ENCODE results near the gene SNRNP48. TPM values are rescaled to one million over a fixed set of nuclear protein-coding genes. Genes with fewer than 3 reads are reported as not detected.

The SNRNP48 gene
- polyA plus RNA-seq, 3 donors = 18.8 to 26.3 (median 23.5) TPM

DNA sequence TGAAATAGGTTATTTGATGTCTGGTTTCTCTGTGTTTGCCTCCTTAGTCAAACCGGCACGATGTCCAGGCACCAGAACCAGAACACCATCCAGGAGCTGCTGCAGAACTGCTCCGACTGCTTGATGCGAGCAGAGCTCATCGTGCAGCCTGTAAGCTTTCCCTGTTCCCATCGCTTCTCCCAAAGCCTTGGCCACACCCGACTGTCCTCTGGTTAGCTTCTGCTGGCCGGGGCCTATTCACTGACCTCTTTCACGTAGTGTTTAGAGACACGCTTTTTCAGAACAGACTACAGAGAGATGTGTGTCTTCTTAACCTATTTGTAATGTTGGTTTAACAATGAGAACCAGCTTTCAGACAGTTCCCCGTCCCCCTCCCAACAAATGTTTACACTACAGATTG, 34.3 kb upstream of the SNRNP48 start:
- no peak for DNase-seq

DNA sequence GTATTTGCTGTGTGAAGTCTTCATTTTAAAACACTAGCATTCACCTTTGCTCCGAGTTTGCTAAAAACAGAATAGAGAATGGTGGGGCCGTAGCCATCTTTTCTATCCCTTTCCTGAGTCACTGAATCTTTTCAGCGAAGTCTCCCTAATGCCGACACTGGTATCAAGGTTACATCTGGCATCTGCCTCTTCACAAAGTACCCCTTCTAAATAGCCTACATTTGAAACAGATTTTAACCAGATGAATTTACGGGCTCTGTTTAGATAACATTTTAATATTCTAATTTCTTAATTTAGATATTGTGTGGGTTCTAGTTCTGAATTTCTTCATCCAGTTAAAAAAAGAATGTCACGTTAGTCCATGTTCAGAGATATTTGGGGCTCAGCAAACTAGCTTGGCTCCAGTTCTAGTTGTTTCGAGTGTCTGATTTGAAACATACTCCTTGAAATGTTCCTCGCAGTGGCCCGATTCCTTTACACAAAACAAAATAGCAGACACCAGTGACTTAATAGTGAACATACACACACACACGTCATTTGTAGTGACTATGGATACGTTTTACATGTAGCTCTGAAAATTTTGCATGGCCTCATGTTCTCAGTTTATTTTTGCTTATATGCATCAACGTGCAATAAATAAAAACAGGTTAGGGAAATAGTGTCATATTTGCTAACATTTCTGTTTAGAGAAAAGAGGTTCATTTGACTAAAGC, 33.4 kb upstream of the SNRNP48 start:
- no peak for DNase-seq

- DNase-seq = no peak
Observed at GRCh38 chr6:7557652-7558051, 32.3 kb upstream of the SNRNP48 start.

GRCh38 chr6:7558781-7559180, 31.2 kb upstream of the SNRNP48 start:
- DNase-seq = no peak

DNA sequence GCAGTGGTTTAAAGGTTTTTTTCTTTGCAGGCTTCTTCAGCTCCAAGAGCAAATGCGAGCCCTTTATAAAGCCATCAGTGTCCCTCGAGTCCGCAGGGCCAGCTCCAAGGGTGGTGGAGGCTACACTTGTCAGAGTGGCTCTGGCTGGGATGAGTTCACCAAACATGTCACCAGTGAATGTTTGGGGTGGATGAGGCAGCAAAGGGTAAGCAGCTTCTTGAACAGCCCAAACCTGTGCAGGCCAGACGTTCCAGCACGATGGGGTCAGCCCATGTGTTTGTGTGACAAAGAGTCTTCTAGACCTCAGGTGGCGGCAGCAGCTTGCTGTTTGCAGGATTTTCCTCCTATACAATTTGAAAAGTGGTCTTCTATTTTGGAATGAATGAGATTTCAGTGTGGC, 30.8 kb upstream of the SNRNP48 start:
- DNase-seq = no peak

- no peak for DNase-seq
Observed at GRCh38 chr6:7559651-7560385, 30.2 kb upstream of the SNRNP48 start.

DNA sequence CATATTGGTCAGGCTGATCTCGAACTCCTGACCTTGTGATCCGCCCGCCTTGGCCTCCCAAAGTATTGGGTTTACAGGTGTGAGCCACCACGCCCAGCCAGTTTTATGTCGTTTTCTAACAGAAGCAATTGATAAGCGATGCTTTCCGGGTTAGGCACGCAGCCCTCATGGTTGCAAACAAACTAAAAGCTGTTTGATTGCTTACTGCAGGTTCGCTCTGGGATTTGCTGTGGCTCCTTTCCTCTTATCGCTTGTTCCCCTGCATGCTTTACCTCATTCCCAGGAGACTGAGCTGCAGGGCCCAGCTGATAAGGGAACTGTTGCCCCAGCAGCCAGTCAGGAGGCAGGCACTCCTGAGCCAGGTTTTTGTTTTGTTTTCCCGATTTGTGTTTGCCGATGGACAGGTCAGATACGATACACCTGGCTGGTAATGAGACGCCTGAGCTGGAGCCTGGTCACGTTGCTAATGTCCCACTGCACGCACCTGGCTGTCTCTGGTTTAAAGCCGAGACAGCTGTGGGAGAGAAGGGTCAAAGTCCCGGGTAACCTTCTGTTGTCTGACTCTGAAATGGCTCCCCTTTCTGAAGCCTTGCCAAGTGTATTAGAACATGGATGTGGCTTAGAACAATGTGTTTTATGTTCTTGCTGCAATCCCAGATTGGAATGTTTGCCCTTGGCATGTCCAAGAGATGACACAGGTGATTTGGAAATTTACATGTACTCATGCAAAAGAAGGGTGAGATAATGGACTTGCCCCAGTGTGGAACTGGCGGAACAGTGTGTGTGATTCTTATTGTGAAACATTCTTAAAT, 28.6 kb upstream of the SNRNP48 start:
- DNase-seq = no peak

GRCh38 chr6:7562769-7563168, 27.2 kb upstream of the SNRNP48 start:
- DNase-seq = no peak

GRCh38 chr6:7566107-7566506, 23.9 kb upstream of the SNRNP48 start:
- no peak for DNase-seq

GRCh38 chr6:7566617-7567173, 23.3 kb upstream of the SNRNP48 start:
- no peak for DNase-seq

GRCh38 chr6:7568021-7568420, 22.0 kb upstream of the SNRNP48 start:
- no peak for DNase-seq

- no peak for DNase-seq
Observed at GRCh38 chr6:7569082-7569481, 20.9 kb upstream of the SNRNP48 start.

GRCh38 chr6:7572213-7572943, 17.6 kb upstream of the SNRNP48 start:
- DNase-seq = no peak

GRCh38 chr6:7574500-7574899, 15.5 kb upstream of the SNRNP48 start:
- DNase-seq = no peak

DNA sequence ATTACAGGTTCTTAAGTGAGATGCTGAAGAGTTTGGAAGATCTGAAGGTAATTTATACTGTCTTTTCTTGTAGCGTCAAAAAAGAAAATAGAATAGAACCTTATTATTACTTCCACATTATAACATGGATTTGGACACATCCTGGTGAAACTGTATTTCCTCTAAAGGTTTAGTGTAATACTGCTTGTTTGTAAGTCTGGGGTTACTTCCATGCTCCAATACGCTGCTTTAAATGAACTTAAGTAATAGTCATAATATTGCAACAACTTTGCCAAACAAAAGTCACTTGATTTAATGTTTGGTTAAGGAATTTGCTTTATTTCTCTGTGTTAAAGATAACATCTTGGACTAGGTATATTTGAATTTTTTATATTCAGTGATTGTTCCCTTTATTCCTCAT, 11.5 kb upstream of the SNRNP48 start:
- no peak for DNase-seq

DNA sequence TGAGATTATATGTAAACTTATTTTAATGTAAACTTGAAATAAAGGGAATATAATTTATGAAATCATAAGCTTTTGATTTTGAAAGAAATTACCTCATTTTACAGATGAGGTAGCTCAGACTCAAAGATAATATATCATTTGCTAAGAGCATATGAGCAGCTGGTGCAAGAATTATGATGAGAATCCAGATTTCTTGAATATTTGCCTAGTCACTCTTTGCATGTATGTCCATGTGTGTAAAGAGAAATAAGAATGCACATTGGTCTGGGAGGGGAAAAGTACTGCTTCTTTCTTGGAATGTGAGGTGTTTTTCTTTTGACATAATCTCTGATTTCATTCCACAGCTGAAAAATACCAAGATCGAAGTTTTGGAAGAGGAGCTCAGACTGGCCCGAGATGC, 11.1 kb upstream of the SNRNP48 start:
- DNase-seq = no peak

- no peak for DNase-seq
Observed at GRCh38 chr6:7579851-7580250, 10.1 kb upstream of the SNRNP48 start.

GRCh38 chr6:7580537-7580926, 9.5 kb upstream of the SNRNP48 start:
- DNase-seq = no peak

GRCh38 chr6:7580927-7581618, 8.9 kb upstream of the SNRNP48 start:
- DNase-seq = peak; percentile 15

DNA sequence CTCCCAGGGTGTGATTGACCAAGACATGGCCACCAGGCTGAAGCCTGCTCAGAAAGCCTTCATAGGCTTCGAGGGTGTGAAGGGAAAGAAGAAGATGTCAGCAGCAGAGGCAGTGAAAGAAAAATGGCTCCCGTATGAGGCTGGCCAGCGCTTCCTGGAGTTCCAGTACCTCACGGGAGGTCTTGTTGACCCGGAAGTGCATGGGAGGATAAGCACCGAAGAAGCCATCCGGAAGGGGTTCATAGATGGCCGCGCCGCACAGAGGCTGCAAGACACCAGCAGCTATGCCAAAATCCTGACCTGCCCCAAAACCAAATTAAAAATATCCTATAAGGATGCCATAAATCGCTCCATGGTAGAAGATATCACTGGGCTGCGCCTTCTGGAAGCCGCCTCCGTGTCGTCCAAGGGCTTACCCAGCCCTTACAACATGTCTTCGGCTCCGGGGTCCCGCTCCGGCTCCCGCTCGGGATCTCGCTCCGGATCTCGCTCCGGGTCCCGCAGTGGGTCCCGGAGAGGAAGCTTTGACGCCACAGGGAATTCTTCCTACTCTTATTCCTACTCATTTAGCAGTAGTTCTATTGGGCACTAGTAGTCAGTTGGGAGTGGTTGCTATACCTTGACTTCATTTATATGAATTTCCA, 4.6 kb upstream of the SNRNP48 start:
- no peak for DNase-seq

All from renal pelvis (tissue), 4 donors.